HTR-8/SVneo (cell line): ENCODE measurements around the gene GPRC5C.
"Not testable (repeated sequence)": the region's sequence is repeated elsewhere in the genome, so short reads cannot be mapped to it uniquely, and the experiment has no call there.

Source experiments
- DNase-seq: peaks from one replicate; pipeline ENCODE4 v3.0.0; 2011; ENCODE audit warnings: low spot score, mixed read lengths; ENCODE audit not compliant: insufficient read length
- FAIRE-seq: peaks from 2 replicates; lab custom pipeline; 2011; peaks lifted over from hg19 to GRCh38; lab: Jason Lieb, UNC

The GPRC5C gene

DNA sequence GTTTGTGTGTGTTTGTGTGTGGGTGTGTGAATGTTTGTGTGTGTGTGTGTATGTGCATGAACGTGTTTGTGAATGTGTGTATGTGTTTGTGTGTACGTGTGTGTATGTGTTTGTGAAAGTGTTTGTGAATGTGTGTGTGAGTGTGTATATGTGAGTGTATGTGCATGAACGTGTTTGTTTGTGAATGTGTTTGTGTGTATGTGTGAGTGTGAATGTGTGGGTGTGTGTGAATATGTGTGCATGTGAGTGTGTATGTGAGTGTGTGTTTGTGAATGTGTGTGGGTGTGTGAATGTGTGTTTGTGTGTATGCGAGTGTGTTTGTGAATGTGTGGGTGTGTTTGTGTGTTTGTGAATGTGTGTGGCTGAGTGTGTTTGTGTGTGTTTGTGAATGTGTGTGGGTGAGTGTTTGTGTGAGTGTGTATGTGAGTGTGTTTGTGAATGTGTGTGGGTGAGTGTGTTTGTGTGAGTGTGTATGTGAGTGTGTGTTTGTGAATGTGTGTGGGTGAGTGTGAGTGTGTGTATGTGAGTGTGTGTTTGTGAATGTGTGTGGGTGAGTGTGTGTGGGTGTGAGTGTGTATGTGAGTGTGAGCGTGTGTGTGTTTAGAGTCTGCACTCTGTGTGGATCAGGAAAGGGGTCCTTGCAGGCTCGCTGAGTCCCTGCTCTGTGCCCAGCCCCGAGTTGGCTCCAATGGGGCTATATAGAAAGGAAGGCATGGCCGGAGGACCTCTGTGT is 33.7 kb downstream of the GPRC5C start:
- DNase-seq (no peak), FAIRE-seq (no peak)

DNA sequence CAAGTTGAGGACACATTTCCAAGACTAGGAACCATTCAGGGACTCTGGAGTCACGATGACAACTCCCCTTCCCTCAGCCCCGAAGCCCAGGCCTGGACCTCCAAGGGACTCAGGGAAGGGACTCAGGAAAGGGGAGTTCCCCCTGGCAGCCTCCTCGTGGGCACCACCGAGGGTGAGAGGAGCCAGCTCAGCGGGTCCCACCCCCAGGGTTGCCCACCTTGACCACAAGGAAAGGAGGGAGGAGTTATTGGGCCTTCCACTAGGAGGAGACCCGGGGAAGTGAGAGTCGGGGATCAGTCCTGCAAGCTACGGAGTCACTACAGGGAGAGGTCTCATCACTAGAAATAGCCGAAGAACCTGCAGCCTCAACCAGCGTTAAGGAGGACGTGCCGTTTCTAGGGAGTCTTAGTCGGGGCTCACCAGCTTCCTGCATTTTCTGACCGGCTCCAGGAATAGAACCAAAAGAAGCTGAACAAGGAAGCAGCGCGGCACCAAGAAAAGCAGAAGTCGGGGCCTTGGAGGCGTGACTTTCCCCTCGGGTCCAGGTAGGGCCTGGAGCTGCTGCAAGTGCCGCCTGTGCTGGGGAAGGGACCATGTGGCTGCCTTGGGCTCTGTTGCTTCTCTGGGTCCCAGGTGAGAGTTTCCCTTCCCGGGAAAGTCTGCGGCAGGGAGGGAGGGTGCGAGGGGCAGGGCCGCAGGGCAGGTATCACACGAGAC is 34.4 kb downstream of the GPRC5C start, which contains the start of gene CD300A:
Gene CD300A, plus strand, starts transcription at position 524 of the 717 bp plus-strand sequence. Its CDS starts 70 bp downstream, at position 594.
- no peak for FAIRE-seq

DNA sequence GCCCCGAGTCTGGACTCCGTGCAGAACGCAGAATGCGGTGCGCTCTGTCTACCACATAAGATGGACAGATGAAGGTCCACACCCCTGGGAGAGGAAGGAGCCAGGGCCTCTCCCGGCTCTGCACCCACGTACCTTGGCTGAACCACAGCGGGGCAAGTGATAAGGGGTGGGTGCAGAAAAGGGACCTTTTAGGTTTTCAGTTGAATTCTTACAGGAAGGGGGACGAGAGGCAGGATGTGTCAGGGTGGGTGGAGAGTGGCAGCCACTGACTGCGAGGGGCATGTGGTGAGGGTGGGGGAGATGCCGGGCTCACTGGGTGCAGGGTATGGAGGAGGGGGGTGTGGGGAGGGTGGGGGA is 34.9 kb downstream of the GPRC5C start:
- FAIRE-seq: no peak
- DNase-seq: no peak

More for the DNA sequence above, 34.4 kb downstream of the GPRC5C start, which contains the start of gene CD300A:
- DNase-seq: no peak

DNA sequence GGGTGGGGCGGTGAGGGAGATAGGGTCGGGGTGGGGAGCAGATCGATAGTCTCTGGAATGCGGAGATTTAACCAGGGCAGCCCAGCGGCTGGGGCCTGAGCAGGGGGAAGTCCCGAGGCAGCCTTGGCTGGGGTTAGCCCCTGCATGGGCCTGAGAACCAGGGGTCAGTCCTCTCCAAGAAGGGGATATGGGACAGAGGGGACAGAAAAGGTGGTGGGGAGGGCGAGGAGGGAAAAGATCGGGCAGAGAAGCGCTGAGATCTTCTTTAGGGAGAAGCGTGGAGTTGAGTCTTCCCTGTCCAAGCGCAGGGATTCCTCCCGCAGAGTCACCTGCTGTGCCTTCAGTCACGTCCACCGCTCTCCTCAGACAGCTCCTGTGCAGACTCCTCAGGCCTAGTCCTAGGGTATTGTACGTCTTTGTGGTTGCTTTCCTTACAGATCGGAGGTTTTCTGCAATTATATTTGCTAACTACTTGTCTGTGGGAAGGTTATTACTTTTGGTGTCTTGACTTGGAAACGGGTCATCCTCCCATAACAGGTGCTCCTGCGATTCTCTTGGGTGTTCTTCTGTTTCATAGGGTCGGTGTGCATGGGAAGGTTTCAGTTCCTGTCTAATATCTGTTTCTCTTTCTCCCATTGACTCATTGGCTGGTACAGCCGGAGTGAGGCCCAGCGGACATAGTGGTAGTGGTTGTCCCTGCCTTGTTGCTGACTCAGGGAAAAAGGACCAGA is 35.5 kb downstream of the GPRC5C start:
- DNase-seq: no peak
- FAIRE-seq: no peak

DNA sequence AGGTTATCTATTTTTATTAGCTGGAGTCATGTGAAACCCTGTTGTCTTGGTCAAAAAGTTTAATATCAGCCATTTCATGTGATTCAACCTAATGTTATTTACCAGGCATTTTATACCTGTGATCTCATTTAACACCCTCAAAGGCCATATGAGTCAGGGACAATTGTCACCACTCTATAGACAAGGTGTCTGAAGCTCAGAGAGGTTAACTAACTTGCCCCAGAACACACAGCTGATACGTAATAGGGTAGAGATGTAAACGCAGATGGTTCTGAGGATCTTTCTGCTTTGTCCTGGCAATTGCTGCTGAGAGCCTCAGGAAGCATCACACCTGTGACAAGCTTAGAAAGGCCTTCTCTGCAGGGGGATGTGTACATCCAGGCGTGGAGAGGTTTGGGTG is 39.5 kb downstream of the GPRC5C start:
- FAIRE-seq (no peak), DNase-seq (no peak)

DNA sequence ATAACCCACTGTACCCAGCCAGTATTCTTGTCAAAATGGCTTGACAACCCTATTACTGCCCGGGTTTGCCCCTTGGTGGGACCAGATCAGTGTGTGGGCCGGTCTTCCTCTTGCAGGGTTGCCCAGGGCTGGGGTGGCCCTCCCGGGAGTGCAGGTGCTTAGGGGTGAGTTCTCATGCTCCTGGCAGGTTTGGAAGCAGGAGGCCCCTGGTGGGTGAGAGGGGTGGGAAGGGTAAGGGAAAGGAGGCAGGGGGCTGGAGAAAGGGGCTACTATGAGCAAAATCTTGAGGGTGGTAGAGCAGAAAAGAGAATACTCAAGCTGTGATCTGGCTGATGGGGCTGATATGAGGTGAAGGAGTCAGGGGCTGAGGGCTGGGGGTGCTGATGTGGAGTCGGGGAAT is 41.0 kb downstream of the GPRC5C start:
- FAIRE-seq: no peak

DNA sequence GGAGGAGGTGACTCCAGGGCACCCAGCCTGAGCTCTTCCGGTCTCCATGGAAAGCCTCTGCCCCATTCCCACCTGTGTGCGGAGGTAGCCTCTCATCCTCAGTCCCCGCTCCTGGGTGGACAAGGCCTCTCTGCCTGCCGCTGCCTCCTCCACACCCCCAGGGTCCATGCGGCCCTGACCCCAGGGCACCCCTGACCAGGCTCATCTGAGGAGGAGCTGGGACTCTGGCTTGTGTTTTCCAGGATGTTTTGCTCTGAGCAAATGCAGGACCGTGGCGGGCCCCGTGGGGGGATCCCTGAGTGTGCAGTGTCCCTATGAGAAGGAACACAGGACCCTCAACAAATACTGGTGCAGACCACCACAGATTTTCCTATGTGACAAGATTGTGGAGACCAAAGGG is 41.4 kb downstream of the GPRC5C start:
- DNase-seq (no peak), FAIRE-seq (no peak)

More for the DNA sequence above, 41.0 kb downstream of the GPRC5C start:
- DNase-seq: no peak

DNA sequence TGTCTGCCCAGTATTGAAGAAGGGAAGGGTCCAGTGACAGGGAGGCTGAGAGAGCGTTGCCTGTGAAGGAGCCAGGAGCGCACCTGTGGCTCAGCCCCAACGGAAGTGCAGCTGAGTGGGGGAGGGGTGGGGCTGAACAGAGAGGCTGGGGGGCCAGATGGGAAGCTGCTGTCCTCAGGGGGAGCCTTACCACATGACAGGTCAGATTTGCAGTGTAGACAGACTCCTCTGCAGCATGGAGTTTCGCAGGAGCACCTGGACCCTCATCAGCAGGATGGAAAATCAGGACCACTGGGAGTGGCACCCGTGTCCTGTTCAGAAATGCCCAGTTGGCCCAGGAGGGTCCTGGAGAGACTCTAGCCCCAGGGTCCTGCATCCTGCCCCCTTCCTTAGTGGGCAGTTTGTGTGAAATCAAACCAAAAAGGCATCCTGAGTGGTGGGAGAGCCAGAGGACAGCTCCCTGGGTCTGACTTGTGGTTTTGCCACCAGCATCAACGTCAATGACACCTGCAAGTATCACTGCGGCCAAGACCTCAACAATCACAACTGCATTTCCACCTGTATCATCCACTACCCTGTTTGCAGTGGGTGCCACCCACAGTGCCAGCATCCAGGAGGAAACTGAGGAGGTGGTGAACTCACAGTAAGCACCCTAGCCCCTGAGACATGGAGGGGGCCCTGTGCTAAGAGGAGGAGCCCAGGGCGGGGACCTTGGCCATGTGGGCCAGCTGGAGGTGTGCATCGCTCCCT is 42.3 kb downstream of the GPRC5C start:
- DNase-seq: no peak
- FAIRE-seq: no peak

DNA sequence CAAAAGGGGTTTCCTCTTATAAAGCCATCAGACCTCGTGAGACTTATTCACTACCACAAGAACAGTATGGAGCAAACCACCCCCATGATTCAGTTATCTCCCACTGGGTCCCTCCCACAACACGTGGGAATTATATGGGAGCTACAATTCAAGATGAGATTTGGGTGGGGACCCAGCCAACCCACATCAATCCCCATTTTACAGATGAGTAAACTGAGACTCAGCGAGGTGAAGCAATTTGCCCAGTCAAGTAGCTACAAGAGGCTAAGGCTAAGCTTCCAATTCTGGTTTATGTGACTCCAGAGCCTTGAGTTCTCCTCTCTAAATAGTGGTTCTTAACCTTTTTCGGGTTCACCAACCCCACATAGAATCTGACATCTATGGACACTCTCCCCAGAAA is 43.3 kb downstream of the GPRC5C start:
- no peak for FAIRE-seq
- DNase-seq: no peak

DNA sequence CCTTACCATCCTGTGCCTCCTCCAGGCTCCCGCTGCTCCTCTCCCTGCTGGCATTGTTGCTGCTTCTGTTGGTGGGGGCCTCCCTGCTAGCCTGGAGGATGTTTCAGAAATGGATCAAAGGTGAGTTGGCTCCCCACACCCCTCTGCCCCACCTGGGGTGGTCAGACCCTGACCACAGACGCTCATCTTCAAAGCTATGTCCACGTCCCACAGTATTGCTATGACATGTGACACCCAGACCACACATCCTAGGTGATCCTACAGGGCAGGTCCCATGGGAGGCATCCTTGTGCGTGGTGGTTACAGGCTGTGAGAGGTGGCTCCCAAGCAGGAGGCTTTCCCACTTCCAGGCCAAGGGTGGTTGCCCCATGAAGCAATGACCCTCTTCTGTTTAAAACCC is 45.5 kb downstream of the GPRC5C start:
- FAIRE-seq (peak; percentile 62), DNase-seq (no peak)

DNA sequence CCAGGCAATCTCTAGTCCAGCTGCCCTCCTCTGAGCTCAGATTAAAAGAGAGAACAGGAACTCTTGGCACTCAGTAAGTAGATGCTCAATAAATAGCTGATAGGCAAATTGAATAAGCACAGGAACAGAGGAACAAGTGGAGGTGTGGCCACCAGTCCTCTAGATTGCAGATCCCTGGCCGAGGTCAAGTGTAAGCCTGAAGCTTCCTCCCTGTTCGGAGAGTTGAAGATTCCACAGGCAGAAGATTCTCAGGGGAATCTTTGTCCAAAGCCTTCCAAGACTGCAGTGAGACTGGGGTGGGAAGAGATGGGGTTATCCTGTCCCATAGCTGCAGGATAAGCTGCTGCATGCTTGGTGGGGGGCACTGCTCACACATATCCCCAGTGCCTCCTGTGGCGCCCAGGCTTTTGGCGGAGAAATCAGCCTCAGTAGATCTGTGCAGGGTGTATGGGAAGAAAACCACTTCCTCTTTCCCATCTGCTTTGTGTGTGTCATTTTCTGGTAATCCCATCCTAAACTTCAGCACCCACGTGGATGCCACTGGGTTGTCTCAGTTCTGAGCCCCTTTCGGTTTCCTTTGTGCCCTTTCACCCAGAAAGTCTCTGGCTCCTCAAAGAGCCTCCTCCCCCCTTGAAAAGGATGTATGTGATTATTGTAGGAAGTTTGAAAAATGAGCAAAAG is 46.7 kb downstream of the GPRC5C start:
- DNase-seq (no peak), FAIRE-seq (no peak)

DNA sequence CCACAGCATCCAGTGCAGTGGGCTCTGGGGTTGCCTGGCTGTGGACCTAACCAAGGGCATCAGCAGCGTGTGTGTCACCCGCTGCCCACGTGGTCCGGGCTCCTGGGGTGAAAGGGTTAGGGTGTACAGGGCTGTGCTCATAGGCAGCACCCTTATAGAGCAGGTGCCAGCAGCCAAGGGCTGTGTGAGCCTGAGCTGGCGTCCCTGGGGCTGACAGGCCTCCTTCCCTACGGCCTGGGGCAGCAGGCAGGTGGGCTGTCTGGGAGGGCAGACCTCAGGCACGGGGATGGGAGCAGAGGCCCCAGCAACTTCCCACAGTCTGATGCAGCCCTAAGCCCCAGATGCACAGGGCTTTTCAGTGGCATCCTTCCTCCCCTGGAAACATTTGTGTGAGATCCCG is 48.4 kb downstream of the GPRC5C start:
- no peak for DNase-seq
- no peak for FAIRE-seq

DNA sequence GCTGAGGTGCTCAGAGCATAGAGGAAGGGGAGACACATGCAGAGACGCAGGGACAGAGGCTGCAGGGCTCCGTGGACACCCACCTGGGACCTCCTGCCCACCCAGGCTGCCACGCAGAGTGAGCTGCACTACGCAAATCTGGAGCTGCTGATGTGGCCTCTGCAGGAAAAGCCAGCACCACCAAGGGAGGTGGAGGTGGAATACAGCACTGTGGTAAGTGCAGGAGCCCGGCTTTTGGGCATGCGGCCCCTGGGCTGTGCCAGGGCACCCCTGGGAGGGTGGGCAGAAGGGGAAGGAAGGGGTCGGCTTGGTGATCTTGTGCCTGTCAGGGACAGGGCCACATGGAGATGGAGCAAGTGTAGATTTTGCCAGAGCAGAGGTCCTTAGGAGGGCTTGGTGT is 49.7 kb downstream of the GPRC5C start:
- DNase-seq (no peak), FAIRE-seq (no peak)

DNA sequence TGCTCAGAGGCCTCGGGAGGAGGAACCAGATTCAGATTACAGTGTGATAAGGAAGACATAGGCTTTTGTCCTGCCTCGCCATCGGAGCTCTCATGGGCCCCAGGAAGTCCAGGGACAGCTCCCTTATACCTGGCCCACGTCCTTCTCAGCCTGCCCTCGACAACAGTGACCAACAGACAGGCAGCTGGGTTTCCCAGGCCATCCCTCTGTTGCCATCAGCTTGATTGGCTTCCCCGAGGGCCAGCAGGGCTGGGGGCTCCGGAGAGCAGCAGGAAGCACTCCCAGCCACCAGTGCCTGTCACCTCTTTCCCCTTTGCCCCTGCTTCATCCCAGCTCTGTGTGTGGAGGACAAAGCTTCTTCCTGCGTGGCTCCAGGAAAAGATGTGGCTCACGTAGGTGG is 52.2 kb downstream of the GPRC5C start:
- DNase-seq (no peak), FAIRE-seq (no peak)

DNA sequence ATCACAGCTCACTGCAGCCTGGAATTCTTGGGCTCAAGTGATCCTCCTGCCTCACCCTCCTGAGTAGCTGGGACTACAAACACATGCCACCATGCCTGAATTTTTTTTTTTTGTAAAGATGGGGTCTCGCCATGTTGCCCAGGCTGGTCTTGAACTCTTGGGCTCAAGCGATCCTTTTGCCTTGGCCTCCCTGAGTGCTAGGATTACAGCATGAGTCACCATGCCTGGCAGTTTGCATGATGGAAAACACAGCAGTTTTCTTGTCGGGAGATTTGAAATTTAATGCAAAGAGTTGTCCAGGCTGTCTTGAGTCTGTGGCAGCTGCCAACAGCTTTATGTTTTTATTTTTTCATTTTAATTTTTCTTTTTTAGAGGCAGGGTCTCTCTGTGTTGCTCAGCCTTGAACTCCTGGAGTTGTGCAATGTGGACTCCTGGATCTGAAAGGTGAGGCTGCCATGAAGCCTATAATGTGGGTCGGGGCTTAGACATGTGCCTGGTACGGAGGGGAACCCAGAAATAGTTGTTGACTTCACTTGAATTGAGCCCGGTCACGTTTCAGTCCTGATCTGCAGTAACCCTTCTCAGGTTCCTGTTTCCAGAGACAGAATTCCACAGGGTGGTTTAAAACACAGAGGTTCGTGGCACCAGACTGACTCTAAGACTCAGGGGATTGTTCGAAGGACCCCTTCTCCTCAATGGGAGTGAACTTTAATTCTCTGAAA is 53.3 kb downstream of the GPRC5C start:
- FAIRE-seq: no peak
- no peak for DNase-seq

DNA sequence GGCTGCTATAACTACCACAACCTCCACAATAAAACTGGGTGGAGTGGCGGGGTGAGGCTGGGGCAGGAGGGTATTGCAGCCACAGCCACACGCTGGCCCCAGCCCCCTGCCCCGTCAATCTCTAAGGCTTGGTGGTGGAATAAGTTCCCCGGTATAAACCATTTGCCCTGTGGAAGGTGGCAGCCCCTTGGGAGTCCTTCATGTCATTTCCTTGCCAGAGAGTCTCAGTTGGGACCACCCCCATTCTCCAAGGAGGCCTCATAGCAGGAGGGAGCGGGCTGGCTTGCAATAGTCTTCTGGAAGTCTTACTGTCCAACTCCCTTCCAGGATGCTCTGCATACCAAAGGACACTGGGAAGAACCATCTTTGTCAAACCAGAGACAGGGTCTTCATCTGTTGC is 54.0 kb downstream of the GPRC5C start:
- FAIRE-seq (no peak), DNase-seq (no peak)

DNA sequence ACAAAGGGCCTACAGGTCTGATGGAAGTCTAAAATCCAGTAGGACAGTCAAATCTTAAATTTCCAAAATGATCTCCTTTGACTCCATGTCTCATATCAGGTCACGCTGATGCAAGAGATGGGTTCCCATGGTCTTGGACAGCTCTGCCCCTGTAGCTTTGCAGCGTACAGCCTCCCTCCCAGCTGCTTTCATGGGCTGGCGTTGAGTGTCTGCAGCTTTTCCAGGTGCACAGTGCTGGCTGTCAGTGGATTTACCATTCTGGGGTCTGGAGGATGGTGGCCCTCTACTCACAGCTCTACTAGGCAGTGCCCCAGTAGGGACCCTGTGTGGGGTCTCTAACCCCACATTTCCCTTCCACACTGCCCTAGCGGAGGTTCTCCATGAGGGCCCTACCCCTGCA is 56.4 kb downstream of the GPRC5C start:
- not testable (repeated sequence) for FAIRE-seq, DNase-seq

DNA sequence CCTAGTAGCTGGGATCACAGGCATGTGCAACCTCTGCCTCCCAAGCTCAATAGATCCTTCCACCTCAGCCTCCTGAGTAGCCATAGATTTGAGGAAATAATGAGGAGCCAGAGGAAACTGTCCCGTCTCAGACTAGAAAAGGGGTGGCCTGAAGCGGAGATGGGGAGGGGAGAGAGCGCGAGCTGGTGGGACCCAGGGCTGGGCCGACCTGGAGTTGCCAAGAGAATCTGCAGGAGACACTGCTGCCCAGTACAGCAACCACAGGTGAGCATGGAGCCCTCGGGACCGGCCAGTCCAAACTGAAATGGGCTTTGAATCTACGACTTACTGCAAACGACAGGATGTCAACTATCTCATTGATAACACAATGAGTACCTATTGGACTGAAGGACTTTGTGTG is 58.8 kb downstream of the GPRC5C start:
- no peak for FAIRE-seq
- no peak for DNase-seq

DNA sequence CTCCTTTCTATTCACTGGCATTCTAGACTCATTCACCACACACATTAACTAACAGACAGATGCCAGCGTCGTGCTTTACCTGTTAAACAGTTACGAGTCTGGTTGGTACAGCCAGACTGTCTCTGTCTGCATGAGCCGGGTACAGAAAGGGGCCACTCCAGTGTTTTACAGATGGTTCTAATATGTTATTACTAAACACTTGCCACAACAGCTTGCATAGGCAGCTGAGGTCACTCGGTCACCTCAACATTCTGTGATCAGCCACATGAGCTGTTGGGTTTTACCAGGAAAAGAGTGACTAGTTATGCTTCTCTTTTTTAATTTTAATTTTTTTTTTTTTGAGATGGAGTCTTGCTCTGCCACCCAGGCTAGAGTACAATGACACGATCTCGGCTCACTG is 59.7 kb downstream of the GPRC5C start:
- DNase-seq (no peak), FAIRE-seq (no peak)
